Naive thymus-derived CD4-positive, alpha-beta T cell (primary cell): ENCODE measurements around the gene DNAH1. TPM values are rescaled to one million over a fixed set of nuclear protein-coding genes. Genes with fewer than 3 reads are reported as not detected.

Experiments
- ATAC-seq: fragments of 150-1000 bp; cut with Tn5 transposase; 2 replicates; pipeline ENCODE4 v1.10.0; 2021; ENCODE audit warnings: mild to moderate bottlenecking, moderate library complexity
- CTCF ChIA-PET: fragments of 350-600 bp; sonication (Branson Sonifier 250); formaldehyde crosslinking; loops from one replicate; lab custom pipeline; 2021; ENCODE audit warnings: antibody characterized with exemption; lab: Charles Lee
- POLR2A ChIA-PET: fragments of 350-600 bp; sonication (Branson Sonifier 250); formaldehyde crosslinking; loops from one replicate; lab custom pipeline; 2021; ENCODE audit warnings: antibody characterized with exemption, inconsistent platforms; lab: Charles Lee
- DNase-seq, 9 donors: peaks; one replicate each; pipeline versions ENCODE4 v3.0.0 to v3.0.0-alpha.2; 2020 to 2022; ENCODE audit warnings: mixed read lengths in 1 of 9
- H3K27ac ChIP-seq: one replicate; pipeline ENCODE4 v1.7.0; 2013; ENCODE audit warnings: mild to moderate bottlenecking, low read depth, low read length, moderate library complexity
- H3K27me3 ChIP-seq, 2 donors: one replicate each; pipeline ENCODE4 v1.7.0; 2013; ENCODE audit warnings: low read length in 2 of 2, mild to moderate bottlenecking in 2 of 2, moderate library complexity in 2 of 2; ENCODE audit not compliant: control insufficient read depth in 2 of 2, insufficient read depth in 2 of 2
- H3K36me3 ChIP-seq, 3 experiments: 1 replicate in 2 of 3; 2 replicates in 1 of 3; pipeline ENCODE4 v1.7.0; 2013; ENCODE audit warnings: low read length in 3 of 3, mild to moderate bottlenecking in 3 of 3, moderate library complexity in 1 of 3; ENCODE audit not compliant: insufficient read depth in 3 of 3, control insufficient read depth in 2 of 3
- H3K4me1 ChIP-seq, 2 donors: one replicate each; pipeline ENCODE4 v1.7.0; 2013; ENCODE audit warnings: low read length in 2 of 2, mild to moderate bottlenecking in 2 of 2, moderate library complexity in 1 of 2; ENCODE audit not compliant: control insufficient read depth in 2 of 2, insufficient read depth in 2 of 2
- H3K4me3 ChIP-seq: 2 replicates; pipeline ENCODE4 v1.7.0; 2013; ENCODE audit warnings: mild to moderate bottlenecking, low read length
- H3K9me3 ChIP-seq, 3 experiments: 1 replicate in 2 of 3; 2 replicates in 1 of 3; pipeline ENCODE4 v1.7.0; 2013; ENCODE audit warnings: low read length in 3 of 3; ENCODE audit not compliant: control insufficient read depth in 2 of 3
- H3K27ac Mint-ChIP-seq, 9 donors: one replicate each; pipeline ENCODE4 v1.8.0; 2020 to 2022; ENCODE audit warnings: mixed read lengths in 9 of 9, mild to moderate bottlenecking in 8 of 9, moderate library complexity in 5 of 9, inconsistent platforms in 2 of 9
- H3K27me3 Mint-ChIP-seq, 5 donors: one replicate each; pipeline ENCODE4 v1.8.0; 2021 to 2022; ENCODE audit warnings: mixed read lengths in 5 of 5, mild to moderate bottlenecking in 1 of 5
- H3K36me3 Mint-ChIP-seq, 5 donors: one replicate each; pipeline ENCODE4 v1.8.0; 2020 to 2022; ENCODE audit warnings: mixed read lengths in 5 of 5, mild to moderate bottlenecking in 3 of 5, inconsistent platforms in 1 of 5
- H3K4me1 Mint-ChIP-seq, 7 donors: one replicate each; pipeline ENCODE4 v1.8.0; 2020 to 2022; ENCODE audit warnings: mixed read lengths in 7 of 7, mild to moderate bottlenecking in 3 of 7, inconsistent platforms in 1 of 7
- H3K4me3 Mint-ChIP-seq, 10 donors: one replicate each; pipeline ENCODE4 v1.8.0; 2020 to 2022; ENCODE audit warnings: mild to moderate bottlenecking in 10 of 10, mixed read lengths in 10 of 10, moderate library complexity in 6 of 10, inconsistent platforms in 2 of 10
- H3K9me3 Mint-ChIP-seq, 11 donors: one replicate each; pipeline ENCODE4 v1.8.0; 2020 to 2022; ENCODE audit warnings: mixed read lengths in 11 of 11, mild to moderate bottlenecking in 4 of 11, inconsistent platforms in 1 of 11, moderate library complexity in 1 of 11
- intact Hi-C, 2 donors: fragments of 100-400 bp; cut with micrococcal nuclease; formaldehyde crosslinking; loops; one replicate each; pipeline ENCODE4 v1.15.1; 2023
- polyA plus RNA-seq, 2 donors: library from polyadenylated mRNA; unstranded; fragments of 300-500 nt; fragmentation: Illumina TruSeq; gene quantifications; one replicate each; pipeline ENCODE4 v1.2.3, GENCODE V29; 2021
- total RNA-seq, 6 experiments: library from RNA in 5 of 6; stranded (reverse) in 5 of 6; gene quantifications; 1 replicate in 5 of 6; 2 replicates in 1 of 6; pipeline ENCODE4 v1.2.3 and lab custom pipeline; 2021 to 2026

The DNAH1 gene
- total and polyA plus RNA-seq, 7 experiments from 2014 or later, result 0.35 to 69.2 (median 48.2) TPM

GRCh38 chr3:52391096-52391495, 75.0 kb downstream of the DNAH1 start:
- H3K36me3 Mint-ChIP-seq, result peaks cover 2 to 24% (median 17%) of the 10 kb centered on the region in 5 donors
- Histone ChIP-seq H3K4me3 (no peak overlapping the region), H3K4me1 (no peaks in the 10 kb centered on the region), H3K36me3 (peaks cover 0 to 92% (median 0%) of the 10 kb centered on the region in 3 experiments), H3K27ac (no peak overlapping the region), H3K9me3 (no peaks in the 10 kb centered on the region), H3K27me3 (no peaks in the 10 kb centered on the region)
- POLR2A ChIA-PET, result no interaction called here
- no peak overlapping the region for H3K27ac Mint-ChIP-seq
- DNase-seq, result no peak
- no peaks in the 10 kb centered on the region for H3K4me1 Mint-ChIP-seq
- no peak for ATAC-seq
- H3K9me3 Mint-ChIP-seq, result no peaks in the 10 kb centered on the region
- intact Hi-C loops, result no loop called here
- CTCF ChIA-PET, result no interaction called here
- H3K4me3 Mint-ChIP-seq, result no peak overlapping the region
- no peaks in the 10 kb centered on the region for H3K27me3 Mint-ChIP-seq

- ChIA-PET POLR2A (no interaction called here), CTCF (no interaction called here)
- Mint-ChIP-seq H3K36me3 (peaks cover 2 to 24% (median 17%) of the 10 kb centered on the region in 5 donors), H3K4me1 (no peaks in the 10 kb centered on the region), H3K27me3 (no peaks in the 10 kb centered on the region), H3K27ac (no peak overlapping the region), H3K4me3 (no peak overlapping the region), H3K9me3 (no peaks in the 10 kb centered on the region)
- no peak for ATAC-seq
- no peaks in the 10 kb centered on the region for H3K9me3 ChIP-seq
- H3K4me1 ChIP-seq, result no peaks in the 10 kb centered on the region
- no peak for DNase-seq
- intact Hi-C loops, result no loop called here
- H3K36me3 ChIP-seq, result peaks cover 0 to 86% (median 0%) of the 10 kb centered on the region in 3 experiments
- no peak overlapping the region for H3K27ac ChIP-seq
- H3K4me3 ChIP-seq, result no peak overlapping the region
- H3K27me3 ChIP-seq, result no peaks in the 10 kb centered on the region
These were observed 76.3 kb downstream of the DNAH1 start for GRCh38 chr3:52392216-52392930.

GRCh38 chr3:52393131-52393807, 77.2 kb downstream of the DNAH1 start:
- no peaks in the 10 kb centered on the region for H3K27me3 Mint-ChIP-seq
- H3K36me3 Mint-ChIP-seq, result peaks cover 2 to 27% (median 17%) of the 10 kb centered on the region in 5 donors
- POLR2A ChIA-PET, result no interaction called here
- H3K4me1 Mint-ChIP-seq, result no peaks in the 10 kb centered on the region
- no peak overlapping the region for H3K4me3 Mint-ChIP-seq
- DNase-seq, result no peak
- intact Hi-C loops, result no loop called here
- H3K27ac ChIP-seq, result no peak overlapping the region
- H3K36me3 ChIP-seq, result peaks cover 0 to 83% (median 0%) of the 10 kb centered on the region in 3 experiments
- no peaks in the 10 kb centered on the region for H3K27me3 ChIP-seq
- no peaks in the 10 kb centered on the region for H3K9me3 ChIP-seq
- no peak overlapping the region for H3K27ac Mint-ChIP-seq
- H3K9me3 Mint-ChIP-seq, result no peaks in the 10 kb centered on the region
- no peak for ATAC-seq
- CTCF ChIA-PET, result no interaction called here
- H3K4me1 ChIP-seq, result no peaks in the 10 kb centered on the region
- no peak overlapping the region for H3K4me3 ChIP-seq

GRCh38 chr3:52393959-52394670, 78.0 kb downstream of the DNAH1 start:
- no peak overlapping the region for H3K4me3 Mint-ChIP-seq
- H3K27me3 Mint-ChIP-seq, result no peaks in the 10 kb centered on the region
- intact Hi-C loops, result no loop called here
- H3K36me3 Mint-ChIP-seq, result peaks cover 2 to 22% (median 15%) of the 10 kb centered on the region in 5 donors
- Histone ChIP-seq H3K4me3 (no peak overlapping the region), H3K27ac (no peak overlapping the region), H3K4me1 (no peaks in the 10 kb centered on the region), H3K27me3 (no peaks in the 10 kb centered on the region), H3K36me3 (peaks cover 0 to 82% (median 0%) of the 10 kb centered on the region in 3 experiments), H3K9me3 (no peaks in the 10 kb centered on the region)
- H3K4me1 Mint-ChIP-seq, result no peaks in the 10 kb centered on the region
- ChIA-PET POLR2A (no interaction called here), CTCF (no interaction called here)
- no peaks in the 10 kb centered on the region for H3K9me3 Mint-ChIP-seq
- H3K27ac Mint-ChIP-seq, result no peak overlapping the region
- ATAC-seq, result no peak
- DNase-seq, result no peak

DNA sequence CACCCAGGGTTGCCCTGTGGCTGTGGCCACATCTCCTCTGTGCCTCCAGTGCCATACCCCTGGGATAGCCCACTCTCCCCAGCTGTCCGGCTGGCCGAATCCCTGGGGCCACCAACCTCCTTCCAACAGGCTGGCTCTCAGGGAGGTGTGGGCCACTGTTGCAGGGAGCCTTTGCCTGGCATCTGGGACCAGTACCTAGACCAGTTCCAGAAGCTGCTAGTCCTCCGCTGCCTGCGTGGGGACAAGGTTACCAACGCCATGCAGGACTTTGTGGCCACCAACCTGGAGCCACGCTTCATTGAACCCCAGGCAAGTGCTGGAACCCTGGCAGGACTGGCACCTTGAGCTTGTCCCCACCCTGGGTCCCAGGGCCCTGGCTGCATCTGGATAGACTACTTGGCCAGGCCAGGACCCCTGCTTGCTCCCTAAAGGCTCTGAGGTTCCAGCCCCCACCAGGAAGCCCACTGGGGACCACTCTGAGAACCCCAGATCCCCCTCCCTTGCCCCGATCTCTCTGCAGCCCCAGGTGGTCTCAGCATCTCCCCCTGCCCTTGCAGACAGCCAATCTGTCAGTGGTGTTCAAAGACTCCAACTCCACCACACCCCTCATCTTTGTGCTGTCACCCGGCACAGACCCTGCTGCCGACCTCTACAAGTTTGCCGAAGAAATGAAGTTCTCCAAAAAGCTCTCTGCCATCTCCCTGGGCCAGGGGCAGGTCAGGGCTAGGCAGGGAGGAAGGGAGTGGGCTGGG, 78.8 kb downstream of the DNAH1 start:
- H3K9me3 ChIP-seq, result no peaks in the 10 kb centered on the region
- Mint-ChIP-seq H3K4me3 (no peak overlapping the region), H3K27ac (no peak overlapping the region), H3K27me3 (no peaks in the 10 kb centered on the region), H3K36me3 (peaks cover 2 to 22% (median 15%) of the 10 kb centered on the region in 5 donors), H3K4me1 (no peaks in the 10 kb centered on the region), H3K9me3 (no peaks in the 10 kb centered on the region)
- H3K4me1 ChIP-seq, result no peaks in the 10 kb centered on the region
- no peak for DNase-seq
- H3K27ac ChIP-seq, result no peak overlapping the region
- no peak for ATAC-seq
- peaks cover 0 to 82% (median 0%) of the 10 kb centered on the region in 3 experiments for H3K36me3 ChIP-seq
- ChIA-PET CTCF (interaction anchor here (0.7 kb wide), 1 partner anchor 28 kb away, joined by 3 read pairs; no protein-coding TSS in a partner anchor), POLR2A (no interaction called here)
- H3K27me3 ChIP-seq, result no peaks in the 10 kb centered on the region
- no peak overlapping the region for H3K4me3 ChIP-seq
- intact Hi-C loops, result no loop called here

DNA sequence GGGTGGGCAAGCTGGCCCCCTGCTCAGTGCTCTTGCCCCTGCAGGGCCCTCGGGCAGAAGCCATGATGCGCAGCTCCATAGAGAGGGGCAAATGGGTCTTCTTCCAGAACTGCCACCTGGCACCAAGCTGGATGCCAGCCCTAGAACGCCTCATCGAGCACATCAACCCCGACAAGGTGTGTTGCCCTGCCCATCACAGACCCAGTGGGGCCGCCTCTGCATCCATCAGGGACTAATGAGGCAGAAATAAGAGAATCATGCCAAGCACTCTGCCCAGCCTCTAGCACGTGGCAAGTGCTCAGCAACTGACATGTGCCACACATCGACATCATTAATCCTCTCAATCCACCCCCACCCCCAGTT, 79.4 kb downstream of the DNAH1 start:
- Histone ChIP-seq H3K9me3 (no peaks in the 10 kb centered on the region), H3K4me3 (no peak overlapping the region), H3K27me3 (no peaks in the 10 kb centered on the region), H3K4me1 (no peaks in the 10 kb centered on the region), H3K36me3 (peaks cover 0 to 84% (median 0%) of the 10 kb centered on the region in 3 experiments), H3K27ac (no peak overlapping the region)
- intact Hi-C loops, result no loop called here
- Mint-ChIP-seq H3K27ac (no peak overlapping the region), H3K4me1 (no peaks in the 10 kb centered on the region), H3K4me3 (no peak overlapping the region), H3K9me3 (no peaks in the 10 kb centered on the region), H3K36me3 (peaks cover under 1 to 22% (median 13%) of the 10 kb centered on the region in 5 donors), H3K27me3 (no peaks in the 10 kb centered on the region)
- ATAC-seq (no peak), DNase-seq (no peak)
- ChIA-PET POLR2A (no interaction called here), CTCF (no interaction called here)
